Central memory CD8-positive, alpha-beta T cell (primary cell): ENCODE data around the gene PDE6G.
A peak's percentile ranks its signal among the peaks of the same experiment; 100 is the strongest.
"Not testable (repeated sequence)": the region's sequence is repeated elsewhere in the genome, so short reads cannot be mapped to it uniquely, and the experiment has no call there.

Experiments used
- ATAC-seq: fragments of 150-1000 bp; cut with Tn5 transposase; replicated peaks from 2 replicates; pipeline ENCODE4 v1.10.0; 2022; ENCODE audit warnings: mild to moderate bottlenecking, moderate FRiP score, moderate number of reproducible peaks; ENCODE audit not compliant: poor library complexity, severe bottlenecking; ENCODE audit errors: extremely low read depth
- DNase-seq, 2 donors: peaks; one replicate each; pipeline ENCODE4 v3.0.0; 2021; ENCODE audit warnings: low spot score in 2 of 2
- H3K27ac Mint-ChIP-seq: one replicate; pipeline ENCODE4 v1.8.0; 2022; ENCODE audit warnings: low read depth, mild to moderate bottlenecking, moderate library complexity, mixed read lengths
- H3K27me3 Mint-ChIP-seq: one replicate; pipeline ENCODE4 v1.8.0; 2022; ENCODE audit warnings: mixed read lengths
- H3K36me3 Mint-ChIP-seq: one replicate; pipeline ENCODE4 v1.8.0; 2022; ENCODE audit warnings: mild to moderate bottlenecking, moderate library complexity, mixed read lengths; ENCODE audit not compliant: insufficient read depth
- H3K4me1 Mint-ChIP-seq: one replicate; pipeline ENCODE4 v1.8.0; 2022; ENCODE audit warnings: mixed read lengths
- H3K4me3 Mint-ChIP-seq: one replicate; pipeline ENCODE4 v1.8.0; 2022; ENCODE audit warnings: mild to moderate bottlenecking, moderate library complexity, mixed read lengths
- H3K9me3 Mint-ChIP-seq: one replicate; pipeline ENCODE4 v1.8.0; 2022; ENCODE audit warnings: mixed read lengths

Gene PDE6G

DNA sequence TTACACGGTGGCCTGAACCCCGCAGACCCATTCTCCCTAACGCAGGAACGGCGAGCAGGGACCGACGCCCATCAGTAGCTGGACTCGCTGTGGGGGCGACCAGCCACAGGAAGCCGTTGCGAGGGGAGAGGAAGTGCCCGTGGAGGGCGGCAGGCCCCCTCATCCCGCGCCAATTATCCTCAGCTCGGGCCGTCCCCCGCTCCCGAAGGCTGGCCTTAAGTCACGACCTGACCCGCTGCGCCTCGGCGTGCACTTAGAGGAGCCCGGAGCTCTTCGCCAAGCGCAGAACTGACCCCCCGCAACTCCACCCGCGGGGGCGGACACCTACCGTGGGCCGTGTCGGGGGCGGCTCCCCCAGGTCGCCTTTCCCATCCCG, 26.9 kb upstream of the PDE6G start:
- DNase-seq (no peak), ATAC-seq (peak; percentile 19)
- Mint-ChIP-seq H3K27ac (peak overlapping the region; percentile 75), H3K9me3 (no peaks in the 10 kb centered on the region), H3K27me3 (no peaks in the 10 kb centered on the region), H3K36me3 (peaks cover 26% of the 10 kb centered on the region), H3K4me1 (peaks cover 37% of the 10 kb centered on the region), H3K4me3 (peak overlapping the region; percentile 94)

DNA sequence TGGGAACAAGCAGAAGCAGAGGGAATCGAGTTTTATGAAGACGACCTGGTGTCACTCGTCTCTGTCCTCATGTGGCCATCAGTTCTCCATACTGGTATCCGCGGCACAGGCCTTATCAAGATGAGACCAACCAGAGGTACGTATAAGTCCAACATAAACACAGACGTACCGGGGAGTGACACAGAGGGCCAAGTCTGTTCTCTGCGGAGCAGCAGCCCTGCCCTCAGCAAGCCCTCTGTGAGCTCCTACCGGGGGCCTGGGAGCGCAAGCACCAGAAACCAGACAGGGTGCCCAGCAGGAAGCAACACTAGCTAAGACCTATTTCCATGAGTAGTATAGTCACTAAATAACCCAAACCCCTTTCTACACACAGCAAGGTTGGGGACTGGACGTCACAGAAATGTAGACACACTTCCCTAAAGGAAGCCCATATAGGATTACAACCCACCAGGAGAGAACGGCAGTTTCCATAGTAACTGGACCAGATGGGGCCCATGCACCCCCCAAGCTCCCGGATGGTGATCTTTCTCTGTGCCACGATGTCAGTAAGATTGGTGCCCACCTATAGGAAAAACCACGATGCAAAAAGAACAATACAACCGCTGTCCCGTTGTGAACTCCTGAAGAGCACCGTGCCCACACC, 26.3 kb upstream of the PDE6G start:
- H3K36me3 Mint-ChIP-seq: peaks cover 24% of the 10 kb centered on the region
- no peak overlapping the region for H3K27ac Mint-ChIP-seq
- DNase-seq: no peak

DNA sequence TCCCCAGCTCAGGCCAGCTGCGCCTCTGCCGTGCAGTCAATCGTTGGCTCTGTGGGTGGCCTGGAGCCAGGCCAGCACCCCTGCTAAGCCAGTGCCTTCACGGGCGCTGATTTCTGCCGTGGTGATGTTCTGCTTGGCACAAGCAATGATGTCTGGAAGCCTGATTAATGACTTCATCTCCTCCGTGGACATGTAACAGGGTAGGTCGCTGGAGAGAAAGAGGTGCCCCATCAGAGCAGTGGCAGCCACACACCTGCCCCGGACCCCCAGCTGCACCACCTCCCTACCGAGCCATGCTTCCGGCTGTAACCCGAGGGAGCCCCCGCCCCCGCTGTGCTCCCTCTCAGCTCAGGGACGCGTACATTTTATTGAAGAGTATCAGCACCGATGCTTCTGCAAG, 25.3 kb upstream of the PDE6G start:
- ATAC-seq (no peak), DNase-seq (no peak)
- no peak overlapping the region for H3K4me3 Mint-ChIP-seq
- H3K36me3 Mint-ChIP-seq: peaks cover 21% of the 10 kb centered on the region
- no peaks in the 10 kb centered on the region for H3K9me3 Mint-ChIP-seq
- H3K27me3 Mint-ChIP-seq: no peaks in the 10 kb centered on the region
- peaks cover 32% of the 10 kb centered on the region for H3K4me1 Mint-ChIP-seq
- H3K27ac Mint-ChIP-seq: no peak overlapping the region

More for the DNA sequence above, 26.3 kb upstream of the PDE6G start:
- Mint-ChIP-seq H3K27me3 (no peaks in the 10 kb centered on the region), H3K4me3 (peak overlapping the region; percentile 94), H3K9me3 (no peaks in the 10 kb centered on the region), H3K4me1 (peaks cover 37% of the 10 kb centered on the region)
- ATAC-seq: no peak

DNA sequence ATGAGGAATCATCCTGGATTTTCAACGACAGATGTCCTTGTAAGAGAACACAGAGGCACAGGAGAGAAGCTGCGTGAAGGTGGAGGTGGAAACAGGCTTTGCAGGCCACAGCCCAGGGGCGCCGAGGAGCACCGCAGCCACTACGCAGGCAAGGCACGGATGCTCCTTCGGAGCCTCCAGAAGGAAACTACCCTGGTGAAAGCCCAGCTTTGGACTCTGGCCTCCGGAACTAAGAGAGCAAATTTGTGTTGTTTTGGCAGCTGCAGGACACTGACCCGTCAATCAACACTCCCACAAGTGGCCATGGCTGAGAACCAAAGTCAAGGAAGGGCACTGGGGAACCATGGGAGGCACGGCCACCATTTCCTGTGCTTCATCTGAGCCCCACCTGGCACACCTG, 23.8 kb upstream of the PDE6G start:
- ATAC-seq (no peak), DNase-seq (no peak)
- H3K9me3 Mint-ChIP-seq: no peaks in the 10 kb centered on the region
- no peak overlapping the region for H3K4me3 Mint-ChIP-seq
- H3K4me1 Mint-ChIP-seq: peaks cover 30% of the 10 kb centered on the region
- no peak overlapping the region for H3K27ac Mint-ChIP-seq
- H3K27me3 Mint-ChIP-seq: no peaks in the 10 kb centered on the region
- H3K36me3 Mint-ChIP-seq: peaks cover 12% of the 10 kb centered on the region

DNA sequence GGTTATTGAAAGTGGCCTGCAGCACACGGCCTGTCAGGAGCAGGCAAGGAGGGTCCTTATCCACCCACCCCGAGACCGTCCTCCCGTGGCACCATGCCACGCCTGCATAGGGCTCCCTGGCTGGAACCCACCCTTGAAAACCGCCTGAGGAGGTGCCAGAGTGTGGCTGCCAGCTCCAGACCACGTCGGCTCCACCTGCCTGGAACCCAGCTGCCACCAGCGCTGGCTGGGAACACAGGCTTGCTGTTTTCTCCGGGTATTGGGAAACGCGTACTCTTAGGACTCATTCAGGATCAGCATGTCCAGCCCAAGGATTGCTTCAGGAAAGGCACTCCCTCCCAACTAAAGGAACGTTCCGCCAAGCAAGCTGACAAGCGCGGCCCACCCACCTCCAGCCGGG, 20.6 kb upstream of the PDE6G start:
- H3K27ac Mint-ChIP-seq: no peak overlapping the region
- no peaks in the 10 kb centered on the region for H3K27me3 Mint-ChIP-seq
- H3K4me3 Mint-ChIP-seq: no peak overlapping the region
- H3K9me3 Mint-ChIP-seq: no peaks in the 10 kb centered on the region
- H3K36me3 Mint-ChIP-seq: peaks cover 7% of the 10 kb centered on the region
- ATAC-seq (no peak), DNase-seq (no peak)
- peaks cover 7% of the 10 kb centered on the region for H3K4me1 Mint-ChIP-seq

DNA sequence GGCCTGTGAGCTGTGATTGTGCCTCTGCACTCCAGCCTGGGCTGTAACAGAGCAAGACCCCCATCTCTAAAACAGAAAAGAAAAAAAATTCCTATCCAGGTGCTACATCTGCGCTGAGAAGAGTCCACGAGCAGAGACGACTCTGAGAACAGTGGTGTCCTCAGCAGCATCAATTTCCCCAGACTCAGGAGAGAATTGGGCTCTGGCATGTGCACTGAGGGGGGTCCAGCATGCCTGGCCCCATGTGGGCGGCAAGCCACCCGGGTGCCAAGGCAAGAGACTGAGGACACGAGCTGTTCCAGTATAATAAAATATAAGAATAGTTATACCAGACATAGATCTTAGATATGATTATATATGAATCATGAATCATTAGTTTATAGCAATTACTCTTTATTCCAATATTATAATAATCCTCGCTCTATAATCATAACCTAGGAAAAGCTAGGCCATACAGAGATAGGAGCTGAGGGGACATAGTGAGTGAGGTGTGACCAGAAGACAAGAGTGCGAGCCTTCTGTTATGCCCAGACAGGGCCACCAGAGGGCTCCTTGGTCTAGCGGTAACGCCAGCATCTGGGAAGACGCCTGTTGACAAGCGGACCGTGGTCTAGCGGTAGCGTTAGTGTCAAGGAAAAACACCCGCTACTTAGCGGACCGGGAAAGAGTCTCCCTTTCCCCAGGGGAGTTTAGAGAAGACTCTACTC, 19.3 kb upstream of the PDE6G start:
- not testable (repeated sequence) for H3K9me3 Mint-ChIP-seq, H3K27ac Mint-ChIP-seq, H3K27me3 Mint-ChIP-seq, H3K4me3 Mint-ChIP-seq, ATAC-seq, DNase-seq, H3K4me1 Mint-ChIP-seq
- peaks cover 12% of the 10 kb centered on the region for H3K36me3 Mint-ChIP-seq

DNA sequence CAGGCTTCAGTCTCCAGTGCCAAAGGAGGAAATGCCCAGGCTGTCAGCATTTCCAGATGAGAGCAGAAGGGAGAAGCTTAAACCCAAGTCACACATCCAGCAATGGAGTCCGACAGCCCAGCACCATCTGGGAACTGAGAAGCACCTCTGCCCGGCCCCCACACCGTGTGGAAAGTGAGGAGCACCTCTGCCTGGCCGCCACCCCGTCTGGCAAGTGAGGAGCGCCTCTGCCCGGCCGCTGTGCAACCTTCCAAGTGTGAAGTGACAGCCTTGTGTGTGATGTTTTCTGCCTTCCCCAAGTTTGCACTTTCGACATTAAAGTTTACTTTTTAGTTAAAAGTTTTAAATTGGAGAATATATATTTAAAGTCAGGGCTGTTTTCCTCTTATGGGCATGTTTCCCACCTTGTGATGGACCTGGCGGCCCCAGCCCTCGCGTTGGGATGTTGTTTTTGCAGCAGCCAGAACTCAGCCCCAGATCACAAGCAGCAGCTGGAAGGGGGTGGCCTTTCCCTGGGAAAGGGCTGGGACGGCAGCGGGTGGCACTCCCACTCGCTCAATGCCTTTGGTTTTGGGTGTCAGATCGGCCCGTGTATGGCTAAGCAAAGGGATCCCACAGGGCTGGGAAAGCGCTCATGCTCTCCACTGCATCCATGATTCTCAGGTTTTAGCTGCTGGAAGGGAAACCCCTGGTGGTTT, 17.4 kb upstream of the PDE6G start:
- H3K27ac Mint-ChIP-seq: no peak overlapping the region
- ATAC-seq (no peak), DNase-seq (no peak)
- peaks cover 18% of the 10 kb centered on the region for H3K36me3 Mint-ChIP-seq
- H3K27me3 Mint-ChIP-seq: no peaks in the 10 kb centered on the region
- H3K4me1 Mint-ChIP-seq: peaks cover 7% of the 10 kb centered on the region
- H3K9me3 Mint-ChIP-seq: no peaks in the 10 kb centered on the region
- H3K4me3 Mint-ChIP-seq: no peak overlapping the region

DNA sequence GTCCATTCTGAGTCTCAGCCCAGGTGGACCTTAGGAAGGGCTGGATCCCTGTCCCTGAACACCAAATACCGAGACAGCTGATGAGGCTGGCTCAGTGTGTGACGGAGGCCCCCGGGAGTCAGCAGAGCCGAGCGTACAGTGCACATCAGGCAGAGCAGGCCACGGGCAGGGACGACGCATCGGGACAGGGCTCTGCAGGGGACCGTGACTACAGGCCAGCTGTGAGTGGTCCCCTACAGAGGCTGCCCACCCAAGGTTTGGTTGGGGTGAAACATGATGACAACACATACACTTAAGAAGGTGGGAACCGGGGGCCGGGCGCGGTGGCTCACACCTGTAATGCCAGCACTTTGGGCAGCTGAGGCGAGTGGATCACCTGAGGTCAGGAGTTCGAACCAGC, 16.6 kb upstream of the PDE6G start:
- no peak for ATAC-seq
- H3K27ac Mint-ChIP-seq: no peak overlapping the region
- H3K4me3 Mint-ChIP-seq: no peak overlapping the region
- peaks cover 22% of the 10 kb centered on the region for H3K36me3 Mint-ChIP-seq
- H3K4me1 Mint-ChIP-seq: peaks cover 12% of the 10 kb centered on the region
- no peaks in the 10 kb centered on the region for H3K9me3 Mint-ChIP-seq
- no peaks in the 10 kb centered on the region for H3K27me3 Mint-ChIP-seq
- DNase-seq: no peak

DNA sequence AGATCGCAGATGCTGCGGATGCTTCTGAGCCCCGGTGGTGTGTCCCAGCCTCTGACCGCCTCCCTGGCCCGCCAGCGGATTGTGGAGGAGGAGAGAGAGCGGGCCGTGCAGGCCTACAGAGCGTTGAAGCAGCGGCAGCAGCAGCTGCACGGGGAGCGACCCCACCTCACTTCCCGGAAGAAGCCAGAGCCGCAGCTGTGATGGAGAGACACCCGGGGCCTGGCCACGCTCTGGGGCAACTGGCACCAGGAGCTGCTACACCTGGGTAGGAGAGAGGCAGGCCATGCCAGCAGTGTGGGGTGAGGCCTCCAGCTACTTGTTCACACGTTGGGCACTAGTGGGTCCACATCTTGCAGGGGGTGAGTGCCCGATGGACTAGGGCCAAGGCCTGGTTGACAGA, 16.2 kb upstream of the PDE6G start:
- H3K4me3 Mint-ChIP-seq: no peak overlapping the region
- no peak overlapping the region for H3K27ac Mint-ChIP-seq
- no peaks in the 10 kb centered on the region for H3K27me3 Mint-ChIP-seq
- H3K36me3 Mint-ChIP-seq: peaks cover 23% of the 10 kb centered on the region
- no peak for ATAC-seq
- no peak for DNase-seq
- peaks cover 17% of the 10 kb centered on the region for H3K4me1 Mint-ChIP-seq
- no peaks in the 10 kb centered on the region for H3K9me3 Mint-ChIP-seq

DNA sequence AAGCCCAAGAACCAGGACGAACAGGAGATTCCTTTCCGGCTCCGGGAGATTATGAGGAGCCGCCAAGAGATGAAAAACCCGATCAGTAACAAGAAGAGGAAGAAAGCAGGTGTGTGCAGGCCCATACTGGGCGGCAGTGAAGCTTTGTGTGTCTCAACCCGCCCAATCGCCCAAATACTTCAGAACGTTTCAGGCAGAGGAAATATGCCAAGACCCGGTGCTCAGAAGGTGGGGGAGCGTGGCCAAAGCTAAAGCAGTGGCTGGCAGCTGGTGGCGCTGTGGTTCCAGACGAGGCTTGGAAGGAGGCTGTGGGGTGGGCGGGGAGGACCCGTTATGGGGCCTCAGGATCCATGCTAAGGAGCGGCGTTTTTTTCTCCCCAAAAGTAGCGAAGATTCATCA, 11.4 kb upstream of the PDE6G start:
- Mint-ChIP-seq H3K4me1 (peaks cover 33% of the 10 kb centered on the region), H3K27ac (no peak overlapping the region), H3K27me3 (no peaks in the 10 kb centered on the region), H3K4me3 (peak overlapping the region; percentile 85), H3K36me3 (peaks cover 28% of the 10 kb centered on the region), H3K9me3 (no peaks in the 10 kb centered on the region)
- ATAC-seq (no peak), DNase-seq (no peak)

DNA sequence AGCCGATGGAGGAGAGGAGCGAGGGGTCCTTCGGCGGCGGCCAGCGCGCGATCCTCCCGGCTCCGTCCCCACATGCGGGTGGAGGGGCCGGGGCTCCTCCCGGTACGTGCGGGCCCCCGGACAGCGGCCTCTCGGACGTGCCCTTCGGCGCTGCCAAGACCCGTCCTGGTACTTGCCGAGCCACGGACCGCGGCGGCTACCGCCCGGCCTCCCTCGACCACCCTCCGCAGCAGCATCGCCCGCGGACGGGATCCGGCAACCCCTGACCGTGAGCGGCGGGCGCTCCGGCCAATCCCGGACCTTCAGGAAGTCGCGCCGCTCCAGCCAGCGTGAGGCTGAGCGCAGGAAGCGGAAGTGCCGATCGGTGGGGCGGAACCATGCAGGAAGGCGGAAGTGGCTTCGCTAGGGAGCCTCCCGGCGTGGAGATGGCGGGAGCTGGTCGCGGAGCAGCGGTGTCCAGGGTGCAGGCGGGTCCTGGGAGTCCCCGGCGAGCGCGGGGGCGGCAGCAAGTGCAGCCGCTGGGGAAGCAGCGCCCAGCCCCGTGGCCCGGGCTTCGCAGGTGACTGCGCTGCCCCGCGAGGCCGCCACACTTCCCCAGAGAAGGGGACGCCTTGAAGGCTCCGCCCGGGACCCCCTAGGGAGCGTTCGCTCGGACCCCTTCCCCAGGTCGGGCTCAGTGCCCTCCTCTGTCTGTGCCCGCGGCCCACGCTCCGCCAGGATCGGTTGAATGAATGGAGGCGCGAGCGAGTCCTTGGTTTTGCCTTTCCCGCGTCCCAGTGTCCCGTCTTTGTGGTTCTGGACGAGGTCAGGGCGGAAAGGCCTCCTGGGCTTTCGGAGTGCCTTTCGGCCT, 10.2 kb upstream of the PDE6G start, which contains the start of the genes CCDC137 and OXLD1:
Gene CCDC137 (plus strand): TSS at position 396 of the 850 bp plus-strand sequence. CDS start 30 bp downstream, at position 426.
Gene OXLD1 (minus strand): TSS at position 264 of the 850 bp plus-strand sequence. CDS start 28 bp downstream, at position 236.
- Mint-ChIP-seq H3K9me3 (no peaks in the 10 kb centered on the region), H3K27me3 (no peaks in the 10 kb centered on the region), H3K4me1 (peaks cover 35% of the 10 kb centered on the region), H3K27ac (peak within 1 kb of the TSS; percentile 93), H3K36me3 (peaks cover 28% of the 10 kb centered on the region), H3K4me3 (peak within 1 kb of the TSS; percentile 85)
- DNase-seq (peak; percentile 82 to 84), ATAC-seq (peak; percentile 92)

DNA sequence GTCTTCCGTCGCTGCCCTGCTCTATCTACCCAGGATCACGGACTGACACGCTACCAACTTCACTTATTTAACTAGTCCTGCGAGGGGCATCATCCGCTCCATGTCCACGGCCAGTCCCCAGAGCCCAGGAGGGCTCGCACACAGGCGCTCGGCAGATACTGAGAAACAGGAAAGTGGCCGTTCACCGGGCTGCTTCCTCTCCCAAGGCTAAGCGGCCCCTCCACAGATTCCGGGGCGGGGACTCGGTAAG, 9.7 kb upstream of the PDE6G start:
- H3K9me3 Mint-ChIP-seq: no peaks in the 10 kb centered on the region

More for the DNA sequence above, 9.7 kb upstream of the PDE6G start:
- ATAC-seq (peak; percentile 19), DNase-seq (peak in 1 of 2 donors; percentile 27)
- peak overlapping the region; percentile 85 for H3K4me3 Mint-ChIP-seq
- H3K27me3 Mint-ChIP-seq: no peaks in the 10 kb centered on the region
- peaks cover 35% of the 10 kb centered on the region for H3K4me1 Mint-ChIP-seq
- H3K36me3 Mint-ChIP-seq: peaks cover 25% of the 10 kb centered on the region
- H3K27ac Mint-ChIP-seq: peak overlapping the region; percentile 93
